Measurements from ENCODE around the gene KIAA0513. TPM values are rescaled to one million over a fixed set of nuclear protein-coding genes. Genes with fewer than 3 reads are reported as not detected.

KIAA0513 gene
- total and polyA plus RNA-seq, 2 donors (not counting 1 experiment from before 2014, with no cell fraction given): 1.1 to 2.1 TPM

DNA sequence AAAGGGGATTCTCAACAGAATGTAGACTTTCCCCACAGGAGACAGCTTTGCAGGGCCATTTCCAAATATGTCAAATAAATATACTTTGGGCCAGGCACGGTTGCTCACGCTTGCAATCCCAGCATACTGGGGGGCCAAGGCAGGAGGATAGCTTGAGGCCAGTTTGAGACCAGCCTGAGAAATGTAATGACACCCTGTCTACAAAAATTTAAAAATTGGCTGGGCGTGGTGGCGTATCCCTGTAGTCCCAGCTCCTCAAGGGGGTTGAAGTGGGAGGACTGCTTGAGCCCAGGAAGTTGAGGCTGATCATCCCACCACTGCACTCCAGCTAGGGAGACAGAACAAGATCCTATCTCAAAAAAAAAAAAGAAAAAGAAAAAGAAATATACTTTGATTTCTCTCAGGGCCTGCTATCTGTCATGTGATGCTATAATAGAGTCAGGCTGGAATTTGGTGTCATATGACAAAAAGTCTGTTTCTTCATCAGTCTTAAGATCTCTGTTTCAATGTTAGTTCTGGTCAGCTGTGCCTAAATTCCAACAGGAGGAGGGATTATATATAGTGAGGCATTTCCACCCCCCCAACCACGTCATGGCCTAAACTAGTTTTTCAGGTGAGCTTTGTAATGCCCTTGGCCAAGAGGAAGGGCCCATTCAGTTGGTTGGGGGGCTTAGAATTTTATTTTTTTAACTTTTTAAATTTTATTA lies 12.0 kb upstream of the KIAA0513 start:
- H3K4me3 Mint-ChIP-seq: no peak overlapping the region
- Histone ChIP-seq H3K27me3 (replicated peaks in 1 of 4; ENCODE audit: control extremely low read depth in 1 of 4, control insufficient read depth in 3 of 4, insufficient read depth in 4 of 4, low read length in 3 of 4) (no peaks in the 10 kb centered on the region), H3K9ac (ENCODE audit: low read length) (no peak overlapping the region), H3K4me2 (replicated peaks; ENCODE audit: low read depth, low read length, poor library complexity, severe bottlenecking) (no peak overlapping the region), H2AFZ (ENCODE audit: insufficient read depth, low read depth, low read length, poor library complexity, severe bottlenecking) (no peak overlapping the region), H3K27ac (ENCODE audit: low read length in 2 of 2) (no peak overlapping the region), H3K79me2 (ENCODE audit: control insufficient read depth, insufficient read depth, low read length) (peaks cover 5% of the 10 kb centered on the region), H3K36me3 (replicated peaks in 1 of 2; ENCODE audit: control extremely low read depth in 1 of 2, control insufficient read depth in 1 of 2, extremely low read depth in 1 of 2, insufficient read depth in 2 of 2, low read length in 1 of 2) (no peaks in the 10 kb centered on the region), H3K4me3 (ENCODE audit: control extremely low read depth in 1 of 5, extremely low read depth in 1 of 5, insufficient read depth in 1 of 5, low read depth in 2 of 5, low read length in 4 of 5) (no peak overlapping the region), H4K20me1 (ENCODE audit: control insufficient read depth, insufficient read depth, low read length, poor library complexity, severe bottlenecking) (no peaks in the 10 kb centered on the region), H3K4me1 (ENCODE audit: control insufficient read depth in 2 of 2, insufficient read depth in 2 of 2, low read length in 2 of 2) (peaks cover 2 to 12% of the 10 kb centered on the region in 2 donors), H3K9me3 (ENCODE audit: control extremely low read depth in 1 of 3, control insufficient read depth in 2 of 3, insufficient read depth in 1 of 3, low read length in 2 of 3) (no peaks in the 10 kb centered on the region)
- DNase-seq (no peak), ATAC-seq (ENCODE audit: low read depth) (no peak)
- 100% methylated on average over 2 of the region's 5 CpGs for WGBS (ENCODE audit: insufficient coverage)
- no peak overlapping the region for H3K27ac Mint-ChIP-seq
- peaks cover 10% of the 10 kb centered on the region for H3K4me1 Mint-ChIP-seq
- TF ChIP-seq, protein P1, sequence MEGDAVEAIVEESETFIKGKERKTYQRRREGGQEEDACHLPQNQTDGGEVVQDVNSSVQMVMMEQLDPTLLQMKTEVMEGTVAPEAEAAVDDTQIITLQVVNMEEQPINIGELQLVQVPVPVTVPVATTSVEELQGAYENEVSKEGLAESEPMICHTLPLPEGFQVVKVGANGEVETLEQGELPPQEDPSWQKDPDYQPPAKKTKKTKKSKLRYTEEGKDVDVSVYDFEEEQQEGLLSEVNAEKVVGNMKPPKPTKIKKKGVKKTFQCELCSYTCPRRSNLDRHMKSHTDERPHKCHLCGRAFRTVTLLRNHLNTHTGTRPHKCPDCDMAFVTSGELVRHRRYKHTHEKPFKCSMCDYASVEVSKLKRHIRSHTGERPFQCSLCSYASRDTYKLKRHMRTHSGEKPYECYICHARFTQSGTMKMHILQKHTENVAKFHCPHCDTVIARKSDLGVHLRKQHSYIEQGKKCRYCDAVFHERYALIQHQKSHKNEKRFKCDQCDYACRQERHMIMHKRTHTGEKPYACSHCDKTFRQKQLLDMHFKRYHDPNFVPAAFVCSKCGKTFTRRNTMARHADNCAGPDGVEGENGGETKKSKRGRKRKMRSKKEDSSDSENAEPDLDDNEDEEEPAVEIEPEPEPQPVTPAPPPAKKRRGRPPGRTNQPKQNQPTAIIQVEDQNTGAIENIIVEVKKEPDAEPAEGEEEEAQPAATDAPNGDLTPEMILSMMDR (IDR thresholded peaks at IDR 0.05): no peak
- no peak for TF ChIP-seq EZH2 (IDR thresholded peaks at IDR 0.05; ENCODE audit: borderline replicate concordance, insufficient read depth, low read depth, low read length, poor library complexity, severe bottlenecking)
- intact Hi-C loops (cut with micrococcal nuclease): no loop called here
- no peaks in the 10 kb centered on the region for H3K9me3 Mint-ChIP-seq (ENCODE audit: insufficient read depth)
- H3K27me3 Mint-ChIP-seq: peaks cover 20% of the 10 kb centered on the region
- ChIA-PET POLR2A (no interaction called here), CTCF (interaction anchor here (0.9 kb wide), 1 partner anchor 11 kb away, joined by 3 read pairs; no protein-coding TSS in a partner anchor)

DNA sequence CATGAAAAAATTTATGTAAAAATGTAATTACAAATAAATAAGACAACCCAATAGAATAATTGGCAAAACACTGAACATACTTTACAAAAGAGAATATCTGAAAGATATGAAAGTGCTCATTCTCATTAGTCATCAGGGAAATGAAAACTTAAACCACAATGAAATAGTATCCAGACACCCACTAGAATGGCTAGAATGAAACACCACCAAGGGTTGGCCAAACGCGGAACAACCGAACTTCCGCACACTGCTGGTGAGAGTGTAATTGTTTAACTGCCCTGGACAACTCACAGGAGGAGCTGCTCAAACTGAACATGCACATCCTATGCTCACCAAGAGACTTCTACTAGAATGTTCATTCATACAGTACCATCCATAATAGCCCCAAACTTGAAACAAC lies 10.4 kb upstream of the KIAA0513 start:
- intact Hi-C loops (cut with micrococcal nuclease): no loop called here
- CTCF ChIA-PET: no interaction called here

More for the DNA sequence above, 10.4 kb upstream of the KIAA0513 start:
- Histone ChIP-seq H3K27me3 (replicated peaks in 1 of 4; ENCODE audit: control extremely low read depth in 1 of 4, control insufficient read depth in 3 of 4, insufficient read depth in 4 of 4, low read length in 3 of 4) (no peaks in the 10 kb centered on the region), H3K36me3 (replicated peaks in 1 of 2; ENCODE audit: control extremely low read depth in 1 of 2, control insufficient read depth in 1 of 2, extremely low read depth in 1 of 2, insufficient read depth in 2 of 2, low read length in 1 of 2) (no peaks in the 10 kb centered on the region), H3K9ac (ENCODE audit: low read length) (no peak overlapping the region), H3K9me3 (ENCODE audit: control extremely low read depth in 1 of 3, control insufficient read depth in 2 of 3, insufficient read depth in 1 of 3, low read length in 2 of 3) (no peaks in the 10 kb centered on the region), H3K27ac (ENCODE audit: low read length in 2 of 2) (no peak overlapping the region), H3K79me2 (ENCODE audit: control insufficient read depth, insufficient read depth, low read length) (no peaks in the 10 kb centered on the region), H2AFZ (ENCODE audit: insufficient read depth, low read depth, low read length, poor library complexity, severe bottlenecking) (no peak overlapping the region), H3K4me1 (ENCODE audit: control insufficient read depth in 2 of 2, insufficient read depth in 2 of 2, low read length in 2 of 2) (peaks cover 0 to 3% of the 10 kb centered on the region in 2 donors), H3K4me2 (replicated peaks; ENCODE audit: low read depth, low read length, poor library complexity, severe bottlenecking) (no peak overlapping the region), H3K4me3 (ENCODE audit: control extremely low read depth in 1 of 5, extremely low read depth in 1 of 5, insufficient read depth in 1 of 5, low read depth in 2 of 5, low read length in 4 of 5) (no peak overlapping the region), H4K20me1 (ENCODE audit: control insufficient read depth, insufficient read depth, low read length, poor library complexity, severe bottlenecking) (no peaks in the 10 kb centered on the region)
- H3K27me3 Mint-ChIP-seq: peaks cover 20% of the 10 kb centered on the region
- H3K4me1 Mint-ChIP-seq: peaks cover 2% of the 10 kb centered on the region
- H3K9me3 Mint-ChIP-seq (ENCODE audit: insufficient read depth): no peaks in the 10 kb centered on the region
- POLR2A ChIA-PET: no interaction called here
- ATAC-seq (ENCODE audit: low read depth): no peak
- H3K4me3 Mint-ChIP-seq: no peak overlapping the region
- DNase-seq: no peak
- WGBS (ENCODE audit: insufficient coverage): no CpG with 5 or more reads among the region's 4 CpGs
- TF ChIP-seq, protein P1 (IDR thresholded peaks at IDR 0.05): no peak
- TF ChIP-seq EZH2 (IDR thresholded peaks at IDR 0.05; ENCODE audit: borderline replicate concordance, insufficient read depth, low read depth, low read length, poor library complexity, severe bottlenecking): no peak
- no peak overlapping the region for H3K27ac Mint-ChIP-seq
